Liver (tissue), 9 donors: ENCODE results near the gene MTURN. TPM values are rescaled to one million over a fixed set of nuclear protein-coding genes. Genes with fewer than 3 reads are reported as not detected.

Source experiments
- DNase-seq: peaks from one replicate; pipeline ENCODE4 v3.0.0-alpha.2; 2017; ENCODE audit warnings: low spot score
- H3K27ac ChIP-seq, 2 donors: one replicate each; pipeline ENCODE4 v1.7.0; 2013; ENCODE audit warnings: inconsistent platforms in 2 of 2, low read length in 2 of 2, control low read depth in 1 of 2, low read depth in 1 of 2, mild to moderate bottlenecking in 1 of 2
- H3K27me3 ChIP-seq, 4 donors: one replicate each; pipeline versions ENCODE4 v1.6.1 to v1.7.0; 2013; ENCODE audit warnings: low read length in 3 of 4, inconsistent platforms in 1 of 4, mild to moderate bottlenecking in 1 of 4, moderate library complexity in 1 of 4; ENCODE audit not compliant: control insufficient read depth in 4 of 4, insufficient read depth in 4 of 4
- H3K36me3 ChIP-seq, 4 donors: one replicate each; pipeline versions ENCODE4 v1.6.1 to v1.7.0; 2013; ENCODE audit warnings: low read length in 3 of 4, mild to moderate bottlenecking in 3 of 4, low read depth in 1 of 4, moderate library complexity in 1 of 4; ENCODE audit not compliant: control insufficient read depth in 4 of 4, insufficient read depth in 3 of 4
- H3K4me1 ChIP-seq, 4 donors: one replicate each; pipeline versions ENCODE4 v1.6.1 to v1.7.0; 2013; ENCODE audit warnings: low read length in 3 of 4, mild to moderate bottlenecking in 3 of 4, moderate library complexity in 1 of 4; ENCODE audit not compliant: control insufficient read depth in 4 of 4, insufficient read depth in 4 of 4
- H3K4me3 ChIP-seq, 3 donors: one replicate each; pipeline versions ENCODE4 v1.6.1 to v1.7.0; 2013; ENCODE audit warnings: low read length in 3 of 3, control low read depth in 1 of 3, low read depth in 1 of 3, mild to moderate bottlenecking in 1 of 3
- H3K9ac ChIP-seq, 2 donors: one replicate each; pipeline ENCODE4 v1.7.0; 2013; ENCODE audit warnings: low read length in 2 of 2, mild to moderate bottlenecking in 2 of 2, moderate library complexity in 2 of 2, control low read depth in 1 of 2, low read depth in 1 of 2
- H3K9me3 ChIP-seq, 4 donors: one replicate each; pipeline versions ENCODE4 v1.6.1 to v1.7.0; 2013; ENCODE audit warnings: low read length in 3 of 4; ENCODE audit not compliant: control insufficient read depth in 4 of 4
- EGR1 ChIP-seq, 2 donors: IDR thresholded peaks; 2 replicates each; pipeline ENCODE4 v1.6.1; 2016 to 2018; ENCODE audit warnings: antibody characterized with exemption in 2 of 2, low read depth in 2 of 2
- FOXA1 ChIP-seq: IDR thresholded peaks from 2 replicates; pipeline ENCODE4 v1.6.1; 2016; ENCODE audit warnings: antibody characterized with exemption
- FOXA2 ChIP-seq: IDR thresholded peaks from 2 replicates; pipeline ENCODE4 v1.6.1; 2016; ENCODE audit warnings: antibody characterized with exemption
- GABPA ChIP-seq, 2 donors: IDR thresholded peaks in 1 of 2; conservative IDR thresholded peaks in 1 of 2; 2 replicates each; pipeline ENCODE4 v1.6.1; 2016; ENCODE audit warnings: antibody characterized with exemption in 2 of 2, mild to moderate bottlenecking in 1 of 2, moderate library complexity in 1 of 2
- HNF4A ChIP-seq, 2 donors: conservative IDR thresholded peaks; 2 replicates each; pipeline ENCODE4 v1.6.1; 2016; ENCODE audit warnings: antibody characterized with exemption in 2 of 2, mild to moderate bottlenecking in 2 of 2
- HNF4G ChIP-seq: IDR thresholded peaks from 2 replicates; pipeline ENCODE4 v1.6.1; 2016; ENCODE audit warnings: antibody characterized with exemption
- JUND ChIP-seq, 2 donors: IDR thresholded peaks; 2 replicates each; pipeline ENCODE4 v1.6.1; 2016; ENCODE audit warnings: antibody characterized with exemption in 2 of 2
- RAD21 ChIP-seq, 2 donors: IDR thresholded peaks; 2 replicates each; pipeline ENCODE4 v1.6.1; 2016; ENCODE audit warnings: antibody characterized with exemption in 2 of 2, mild to moderate bottlenecking in 2 of 2
- RXRA ChIP-seq, 2 donors: IDR thresholded peaks; 2 replicates each; pipeline ENCODE4 v1.6.1; 2017 to 2018; ENCODE audit warnings: antibody characterized with exemption in 2 of 2, mild to moderate bottlenecking in 1 of 2
- SP1 ChIP-seq: IDR thresholded peaks from 2 replicates; pipeline ENCODE4 v1.6.1; 2018; ENCODE audit warnings: antibody characterized with exemption, mild to moderate bottlenecking
- TAF1 ChIP-seq: conservative IDR thresholded peaks from 2 replicates; pipeline ENCODE4 v1.6.1; 2016; ENCODE audit warnings: antibody characterized with exemption, mild to moderate bottlenecking
- YY1 ChIP-seq: IDR thresholded peaks from 2 replicates; pipeline ENCODE4 v1.6.1; 2016; ENCODE audit warnings: antibody characterized with exemption, mild to moderate bottlenecking
- WGBS: extraction: QIAGEN DNeasy Blood & Tissue Kit; methylation state at CpG from one replicate; pipeline ENCODE4 v1.1.7; 2013; 5-methylcytosine and 5-hydroxymethylcytosine counted together
- polyA plus RNA-seq, 2 donors: library from polyadenylated mRNA; stranded (reverse) in 1 of 2; unstranded in 1 of 2; fragments of 200-250 nt in 1 of 2; fragments of >200 nt in 1 of 2; fragmentation: Nextera tagmentation in 1 of 2; extraction: Ambion mirVana in 1 of 2; gene quantifications; one replicate each; pipeline versions ENCODE4 v1.2.1 to v1.2.3, GENCODE V29; 2013 to 2015
- total RNA-seq, 2 donors: library from RNA; depleted of rRNA; stranded (reverse); fragments of >200 nt; gene quantifications; one replicate each; pipeline ENCODE4 v1.2.3, GENCODE V29; 2014
- TF ChIP-seq, protein P1 (sequence below): fragments of 150-350 bp; IDR thresholded peaks from 2 replicates; pipeline ENCODE4 v1.5.1; 2017; ENCODE audit warnings: improper control_type of control experiment, low read depth, low read length; ENCODE audit not compliant: missing input control
- TF ChIP-seq, protein P2 (sequence below): IDR thresholded peaks from 2 replicates; pipeline ENCODE4 v1.6.1; 2016; ENCODE audit warnings: antibody characterized with exemption, mild to moderate bottlenecking
- TF ChIP-seq, protein P3 (sequence below): IDR thresholded peaks from 2 replicates; pipeline ENCODE4 v1.6.1; 2016; ENCODE audit warnings: antibody characterized with exemption
- TF ChIP-seq, protein P4 (sequence below): IDR thresholded peaks from 2 replicates; pipeline ENCODE4 v1.6.1; 2016; ENCODE audit warnings: antibody characterized with exemption
- donor health status: healthy.
- donor health status: healthy.
- donor health status: healthy.
- donor health status: healthy.
- donor health status: healthy.

The MTURN gene
- total and polyA plus RNA-seq, 4 donors, result 2.4 to 14.4 (median 6.1) TPM

DNA sequence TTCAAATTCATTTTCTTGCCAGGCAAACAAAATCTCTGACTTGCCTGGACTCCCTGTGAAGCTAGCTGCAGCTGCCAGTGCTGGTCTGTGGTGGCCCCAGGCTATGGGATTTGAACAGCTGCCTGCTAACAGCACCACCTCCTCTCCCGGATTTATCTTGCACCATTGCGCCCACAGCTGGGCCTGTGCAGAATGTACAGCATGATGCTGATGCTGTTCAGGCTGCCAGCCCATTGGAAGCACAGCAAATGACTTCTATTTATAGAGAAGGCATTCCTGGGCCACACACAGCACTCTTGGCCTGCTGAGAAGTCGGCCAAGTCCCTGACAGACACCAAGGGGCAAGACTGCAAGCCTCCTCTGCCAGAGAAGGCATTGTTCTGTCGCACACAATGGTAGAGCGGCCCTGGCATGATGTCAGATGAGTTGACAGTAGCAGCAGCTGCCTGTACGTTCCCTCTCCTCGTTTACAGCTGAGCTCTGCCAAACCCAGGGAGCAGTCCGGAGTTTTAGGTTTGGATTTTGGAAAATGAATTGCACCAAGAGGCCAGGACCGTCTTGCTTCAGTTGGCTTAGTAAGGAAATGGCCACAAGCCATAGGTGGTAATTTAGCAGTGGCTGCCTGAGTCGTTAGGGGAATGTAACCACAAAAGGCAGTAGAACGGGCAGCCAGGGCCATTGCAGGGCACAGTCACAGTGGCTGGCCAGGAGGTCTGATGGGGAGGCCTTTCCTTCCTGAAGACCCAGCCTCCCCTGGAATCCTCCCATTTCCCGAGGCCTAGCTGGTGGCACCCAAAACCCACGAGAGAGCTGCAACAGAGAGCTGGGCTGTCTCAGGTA lies 38.5 kb downstream of the MTURN start:
- Histone ChIP-seq H3K4me3 (no peak overlapping the region), H3K27me3 (no peaks in the 10 kb centered on the region), H3K9ac (no peak overlapping the region), H3K9me3 (no peaks in the 10 kb centered on the region), H3K27ac (no peak overlapping the region), H3K36me3 (no peaks in the 10 kb centered on the region), H3K4me1 (peaks cover 0 to 4% (median 0%) of the 10 kb centered on the region in 4 donors)
- WGBS, result 84% methylated on average over 13 of the region's 13 CpGs
- DNase-seq, result no peak
- TF ChIP-seq HNF4G (no peak), HNF4A (conservative IDR thresholded peaks at IDR 0.05) (no peak), TAF1 (no peak), GABPA (IDR thresholded peaks at IDR 0.05 in 1 of 2, conservative IDR thresholded peaks at IDR 0.05 in 1 of 2) (no peak), JUND (IDR thresholded peaks at IDR 0.05) (no peak)
- TF ChIP-seq, protein P1, sequence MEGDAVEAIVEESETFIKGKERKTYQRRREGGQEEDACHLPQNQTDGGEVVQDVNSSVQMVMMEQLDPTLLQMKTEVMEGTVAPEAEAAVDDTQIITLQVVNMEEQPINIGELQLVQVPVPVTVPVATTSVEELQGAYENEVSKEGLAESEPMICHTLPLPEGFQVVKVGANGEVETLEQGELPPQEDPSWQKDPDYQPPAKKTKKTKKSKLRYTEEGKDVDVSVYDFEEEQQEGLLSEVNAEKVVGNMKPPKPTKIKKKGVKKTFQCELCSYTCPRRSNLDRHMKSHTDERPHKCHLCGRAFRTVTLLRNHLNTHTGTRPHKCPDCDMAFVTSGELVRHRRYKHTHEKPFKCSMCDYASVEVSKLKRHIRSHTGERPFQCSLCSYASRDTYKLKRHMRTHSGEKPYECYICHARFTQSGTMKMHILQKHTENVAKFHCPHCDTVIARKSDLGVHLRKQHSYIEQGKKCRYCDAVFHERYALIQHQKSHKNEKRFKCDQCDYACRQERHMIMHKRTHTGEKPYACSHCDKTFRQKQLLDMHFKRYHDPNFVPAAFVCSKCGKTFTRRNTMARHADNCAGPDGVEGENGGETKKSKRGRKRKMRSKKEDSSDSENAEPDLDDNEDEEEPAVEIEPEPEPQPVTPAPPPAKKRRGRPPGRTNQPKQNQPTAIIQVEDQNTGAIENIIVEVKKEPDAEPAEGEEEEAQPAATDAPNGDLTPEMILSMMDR, result no peak
- TF ChIP-seq, protein P2, sequence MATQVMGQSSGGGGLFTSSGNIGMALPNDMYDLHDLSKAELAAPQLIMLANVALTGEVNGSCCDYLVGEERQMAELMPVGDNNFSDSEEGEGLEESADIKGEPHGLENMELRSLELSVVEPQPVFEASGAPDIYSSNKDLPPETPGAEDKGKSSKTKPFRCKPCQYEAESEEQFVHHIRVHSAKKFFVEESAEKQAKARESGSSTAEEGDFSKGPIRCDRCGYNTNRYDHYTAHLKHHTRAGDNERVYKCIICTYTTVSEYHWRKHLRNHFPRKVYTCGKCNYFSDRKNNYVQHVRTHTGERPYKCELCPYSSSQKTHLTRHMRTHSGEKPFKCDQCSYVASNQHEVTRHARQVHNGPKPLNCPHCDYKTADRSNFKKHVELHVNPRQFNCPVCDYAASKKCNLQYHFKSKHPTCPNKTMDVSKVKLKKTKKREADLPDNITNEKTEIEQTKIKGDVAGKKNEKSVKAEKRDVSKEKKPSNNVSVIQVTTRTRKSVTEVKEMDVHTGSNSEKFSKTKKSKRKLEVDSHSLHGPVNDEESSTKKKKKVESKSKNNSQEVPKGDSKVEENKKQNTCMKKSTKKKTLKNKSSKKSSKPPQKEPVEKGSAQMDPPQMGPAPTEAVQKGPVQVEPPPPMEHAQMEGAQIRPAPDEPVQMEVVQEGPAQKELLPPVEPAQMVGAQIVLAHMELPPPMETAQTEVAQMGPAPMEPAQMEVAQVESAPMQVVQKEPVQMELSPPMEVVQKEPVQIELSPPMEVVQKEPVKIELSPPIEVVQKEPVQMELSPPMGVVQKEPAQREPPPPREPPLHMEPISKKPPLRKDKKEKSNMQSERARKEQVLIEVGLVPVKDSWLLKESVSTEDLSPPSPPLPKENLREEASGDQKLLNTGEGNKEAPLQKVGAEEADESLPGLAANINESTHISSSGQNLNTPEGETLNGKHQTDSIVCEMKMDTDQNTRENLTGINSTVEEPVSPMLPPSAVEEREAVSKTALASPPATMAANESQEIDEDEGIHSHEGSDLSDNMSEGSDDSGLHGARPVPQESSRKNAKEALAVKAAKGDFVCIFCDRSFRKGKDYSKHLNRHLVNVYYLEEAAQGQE, result no peak
- TF ChIP-seq, protein P3, sequence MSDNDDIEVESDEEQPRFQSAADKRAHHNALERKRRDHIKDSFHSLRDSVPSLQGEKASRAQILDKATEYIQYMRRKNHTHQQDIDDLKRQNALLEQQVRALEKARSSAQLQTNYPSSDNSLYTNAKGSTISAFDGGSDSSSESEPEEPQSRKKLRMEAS, result no peak

DNA sequence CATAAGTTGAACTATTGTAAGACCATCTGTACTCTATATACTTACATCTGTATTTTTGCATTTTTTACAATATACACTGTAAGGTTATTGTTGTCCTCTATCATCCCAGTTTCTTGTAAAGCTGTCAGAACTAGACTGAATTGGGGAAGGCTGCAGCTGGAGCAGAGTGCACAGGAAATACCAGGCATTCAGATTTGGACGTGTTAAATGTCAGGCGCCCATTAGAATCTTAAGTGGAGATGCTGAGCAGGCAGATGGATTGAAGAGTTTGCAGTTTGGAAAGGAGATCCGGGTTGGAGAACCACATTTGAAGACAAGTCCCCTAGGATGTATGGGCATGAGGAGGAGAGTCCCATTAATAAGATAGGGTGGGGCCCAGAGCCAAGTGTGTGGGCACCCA lies 40.4 kb downstream of the MTURN start:
- H3K36me3 ChIP-seq, result no peaks in the 10 kb centered on the region
- no peaks in the 10 kb centered on the region for H3K27me3 ChIP-seq
- 73% methylated on average over 3 of the region's 3 CpGs for WGBS
- H3K4me1 ChIP-seq, result peaks cover 0 to 4% (median 1%) of the 10 kb centered on the region in 4 donors
- no peak overlapping the region for H3K9ac ChIP-seq
- H3K27ac ChIP-seq, result no peak overlapping the region
- no peak overlapping the region for H3K4me3 ChIP-seq
- DNase-seq, result no peak
- no peaks in the 10 kb centered on the region for H3K9me3 ChIP-seq
- TF ChIP-seq JUND (IDR thresholded peaks at IDR 0.05), result no peak
- TF ChIP-seq, protein P1, result no peak
- TF ChIP-seq, protein P4, sequence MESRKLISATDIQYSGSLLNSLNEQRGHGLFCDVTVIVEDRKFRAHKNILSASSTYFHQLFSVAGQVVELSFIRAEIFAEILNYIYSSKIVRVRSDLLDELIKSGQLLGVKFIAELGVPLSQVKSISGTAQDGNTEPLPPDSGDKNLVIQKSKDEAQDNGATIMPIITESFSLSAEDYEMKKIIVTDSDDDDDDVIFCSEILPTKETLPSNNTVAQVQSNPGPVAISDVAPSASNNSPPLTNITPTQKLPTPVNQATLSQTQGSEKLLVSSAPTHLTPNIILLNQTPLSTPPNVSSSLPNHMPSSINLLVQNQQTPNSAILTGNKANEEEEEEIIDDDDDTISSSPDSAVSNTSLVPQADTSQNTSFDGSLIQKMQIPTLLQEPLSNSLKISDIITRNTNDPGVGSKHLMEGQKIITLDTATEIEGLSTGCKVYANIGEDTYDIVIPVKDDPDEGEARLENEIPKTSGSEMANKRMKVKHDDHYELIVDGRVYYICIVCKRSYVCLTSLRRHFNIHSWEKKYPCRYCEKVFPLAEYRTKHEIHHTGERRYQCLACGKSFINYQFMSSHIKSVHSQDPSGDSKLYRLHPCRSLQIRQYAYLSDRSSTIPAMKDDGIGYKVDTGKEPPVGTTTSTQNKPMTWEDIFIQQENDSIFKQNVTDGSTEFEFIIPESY, result no peak
- no peak for TF ChIP-seq FOXA1
- TF ChIP-seq YY1, result no peak
- no peak for TF ChIP-seq TAF1
- no peak for TF ChIP-seq GABPA (IDR thresholded peaks at IDR 0.05 in 1 of 2, conservative IDR thresholded peaks at IDR 0.05 in 1 of 2)
- no peak for TF ChIP-seq SP1
- TF ChIP-seq FOXA2, result no peak
- no peak for TF ChIP-seq EGR1 (IDR thresholded peaks at IDR 0.05; ENCODE audit: low read depth in 2 of 2)
- TF ChIP-seq, protein P2, result no peak
- no peak for TF ChIP-seq HNF4G
- no peak for TF ChIP-seq RAD21 (IDR thresholded peaks at IDR 0.05)
- TF ChIP-seq RXRA (IDR thresholded peaks at IDR 0.05), result no peak
- TF ChIP-seq HNF4A (conservative IDR thresholded peaks at IDR 0.05), result no peak
- TF ChIP-seq, protein P3, result no peak
